ENCODE results near the gene SLC30A9. TPM values are rescaled to one million over a fixed set of nuclear protein-coding genes. Genes with fewer than 3 reads are reported as not detected.

SLC30A9 gene
- total RNA-seq, 1 experiment from 2014 or later: 32.4 TPM

- H3K27ac ChIP-seq (ENCODE audit: low read length): no peak overlapping the region
- ChIA-PET POLR2A (no interaction called here), CTCF (no interaction called here)
- no peaks in the 10 kb centered on the region for H3K4me1 ChIP-seq (ENCODE audit: control insufficient read depth, insufficient read depth, low read length)
- no peaks in the 10 kb centered on the region for H3K36me3 ChIP-seq (ENCODE audit: control insufficient read depth, insufficient read depth, low read length)
- no peaks in the 10 kb centered on the region for H3K9me3 ChIP-seq (ENCODE audit: control insufficient read depth, insufficient read depth, low read depth, low read length)
- in situ Hi-C loops (cut with HindIII; ENCODE audit: low pct_unique_long_range_greater_than_20kb, low sequenced_read_pairs) (no loop called here), intact Hi-C loops (cut with micrococcal nuclease; ENCODE audit: unreplicated experiment) (no loop called here)
- H3K4me3 ChIP-seq (ENCODE audit: low read depth in 2 of 2, low read length in 2 of 2): no peak overlapping the region
- DNase-seq (ENCODE audit: low read depth, low spot score): no peak
- TF ChIP-seq REST (IDR thresholded peaks at IDR 0.05; ENCODE audit: insufficient read depth in 1 of 2, low read depth in 2 of 2, low read length in 1 of 2) (no peak), POLR2AphosphoS5 (IDR thresholded peaks at IDR 0.05; ENCODE audit: low read depth, low read length) (no peak), SIN3A (IDR thresholded peaks at IDR 0.05; ENCODE audit: borderline replicate concordance, insufficient read depth, low read depth, low read length) (no peak), CTCF (IDR thresholded peaks at IDR 0.05) (no peak), TCF7L2 (IDR thresholded peaks at IDR 0.05; ENCODE audit: low read depth, low read length) (no peak)
- BruUV-seq (replicated peaks): no TSS peak
- H3K27me3 ChIP-seq (ENCODE audit: control insufficient read depth, insufficient read depth, low read length): 0 out of 2 replicates have a peak, but pooled peaks cover 3% of the 10 kb centered on the region
- ATAC-seq: no peak
Measured at GRCh38 chr4:42123071-42123644, 132.8 kb downstream of the SLC30A9 start.

GRCh38 chr4:42132099-42132498 lies 141.8 kb downstream of the SLC30A9 start:
- no peak overlapping the region for H3K27ac ChIP-seq (ENCODE audit: low read length)
- intact Hi-C loops (cut with micrococcal nuclease; ENCODE audit: unreplicated experiment): no loop called here
- no TSS peak for BruUV-seq (replicated peaks)
- peaks cover 3% of the 10 kb centered on the region; the same call in 1 of the 2 replicates for H3K27me3 ChIP-seq (ENCODE audit: control insufficient read depth, insufficient read depth, low read length)
- in situ Hi-C loops (cut with HindIII; ENCODE audit: low pct_unique_long_range_greater_than_20kb, low sequenced_read_pairs): no loop called here
- H3K4me3 ChIP-seq (ENCODE audit: low read depth in 2 of 2, low read length in 2 of 2): no peak overlapping the region
- H3K36me3 ChIP-seq (ENCODE audit: control insufficient read depth, insufficient read depth, low read length): no peaks in the 10 kb centered on the region
- no peak for ATAC-seq
- ChIA-PET CTCF (no interaction called here), POLR2A (interaction anchor here (0.7 kb wide), 1 partner anchor 58 kb away, joined by 3 read pairs; no protein-coding TSS in a partner anchor)
- no peak for TF ChIP-seq CTCF (IDR thresholded peaks at IDR 0.05)
- no peaks in the 10 kb centered on the region for H3K4me1 ChIP-seq (ENCODE audit: control insufficient read depth, insufficient read depth, low read length)
- no peaks in the 10 kb centered on the region for H3K9me3 ChIP-seq (ENCODE audit: control insufficient read depth, insufficient read depth, low read depth, low read length)
- no peak for DNase-seq (ENCODE audit: low read depth, low spot score)
